NCI-H2196 (cell line): ENCODE results near the gene TBPL1.

Experiments
- DNase-seq: peaks from one replicate; lab custom pipeline; 2025; ENCODE audit not compliant: unreplicated experiment; lab: John Stamatoyannopoulos, UW

TBPL1 gene

GRCh38 chr6:134005800-134006199 lies 52.8 kb downstream of the TBPL1 start:
- no peak for DNase-seq

GRCh38 chr6:134007077-134007476 lies 54.1 kb downstream of the TBPL1 start:
- peak; percentile 87 for DNase-seq

GRCh38 chr6:134009876-134010275 lies 56.9 kb downstream of the TBPL1 start:
- DNase-seq, result no peak

GRCh38 chr6:134010400-134010799 lies 57.4 kb downstream of the TBPL1 start:
- no peak for DNase-seq

GRCh38 chr6:134010974-134011373 lies 58.0 kb downstream of the TBPL1 start:
- no peak for DNase-seq

- no peak for DNase-seq
Measured at GRCh38 chr6:134014588-134015137, 61.6 kb downstream of the TBPL1 start.

GRCh38 chr6:134015719-134016557 lies 62.9 kb downstream of the TBPL1 start:
- no peak for DNase-seq

- DNase-seq, result no peak
Measured at GRCh38 chr6:134016558-134016814, 63.5 kb downstream of the TBPL1 start.

GRCh38 chr6:134020071-134020470 lies 67.0 kb downstream of the TBPL1 start:
- no peak for DNase-seq

- DNase-seq, result no peak
Measured at GRCh38 chr6:134020543-134020942, 67.5 kb downstream of the TBPL1 start.

GRCh38 chr6:134020968-134021367 lies 67.9 kb downstream of the TBPL1 start:
- DNase-seq, result no peak

GRCh38 chr6:134021396-134022122 lies 68.5 kb downstream of the TBPL1 start:
- no peak for DNase-seq

GRCh38 chr6:134022650-134023049 lies 69.6 kb downstream of the TBPL1 start:
- DNase-seq, result no peak

GRCh38 chr6:134026597-134026996 lies 73.6 kb downstream of the TBPL1 start:
- DNase-seq, result no peak

- DNase-seq, result no peak
Measured at GRCh38 chr6:134028438-134028837, 75.4 kb downstream of the TBPL1 start.

- peak; percentile 57 for DNase-seq
Measured at GRCh38 chr6:134029495-134030455, 76.8 kb downstream of the TBPL1 start.

- DNase-seq, result no peak
Measured at GRCh38 chr6:134031696-134032255, 78.8 kb downstream of the TBPL1 start.

GRCh38 chr6:134034478-134034877 lies 81.5 kb downstream of the TBPL1 start:
- DNase-seq, result no peak

- DNase-seq, result peak; percentile 54
Measured at GRCh38 chr6:134034961-134035822, 82.2 kb downstream of the TBPL1 start.

- peak; percentile 96 for DNase-seq
Measured at GRCh38 chr6:134035823-134036296, 82.8 kb downstream of the TBPL1 start.
